ENCODE measurements around the gene C1orf105. TPM values are rescaled to one million over a fixed set of nuclear protein-coding genes. Genes with fewer than 3 reads are reported as not detected.

Gene C1orf105
- total and polyA plus RNA-seq, 10 of the 15 experiments (the other 5 are each of a cell fraction or from before 2014, with no cell fraction given): not detected

GRCh38 chr1:172377565-172377964 is 42.9 kb upstream of the C1orf105 start (continued):
- no peak for TF ChIP-seq CREB1 (IDR thresholded peaks at IDR 0.05; ENCODE audit: low read depth)
- no peak for TF ChIP-seq HCFC1 (IDR thresholded peaks at IDR 0.05; ENCODE audit: low read length)
- TF ChIP-seq BACH1 (IDR thresholded peaks at IDR 0.05; ENCODE audit: borderline replicate concordance): no peak
- no peak for TF ChIP-seq TCF12 (IDR thresholded peaks at IDR 0.05; ENCODE audit: low read depth, low read length)
- TF ChIP-seq SRF (IDR thresholded peaks at IDR 0.05; ENCODE audit: low read depth in 2 of 2, low read length in 2 of 2): no peak
- TF ChIP-seq RAD21 (IDR thresholded peaks at IDR 0.05; ENCODE audit: insufficient read depth, low read depth, low read length): no peak
- TF ChIP-seq MYC (IDR thresholded peaks at IDR 0.05; ENCODE audit: insufficient read depth, insufficient read length, insufficient replicate concordance, low read length, severe bottlenecking): no peak
- TF ChIP-seq MTA2 (IDR thresholded peaks at IDR 0.05; ENCODE audit: low read depth): no peak

DNA sequence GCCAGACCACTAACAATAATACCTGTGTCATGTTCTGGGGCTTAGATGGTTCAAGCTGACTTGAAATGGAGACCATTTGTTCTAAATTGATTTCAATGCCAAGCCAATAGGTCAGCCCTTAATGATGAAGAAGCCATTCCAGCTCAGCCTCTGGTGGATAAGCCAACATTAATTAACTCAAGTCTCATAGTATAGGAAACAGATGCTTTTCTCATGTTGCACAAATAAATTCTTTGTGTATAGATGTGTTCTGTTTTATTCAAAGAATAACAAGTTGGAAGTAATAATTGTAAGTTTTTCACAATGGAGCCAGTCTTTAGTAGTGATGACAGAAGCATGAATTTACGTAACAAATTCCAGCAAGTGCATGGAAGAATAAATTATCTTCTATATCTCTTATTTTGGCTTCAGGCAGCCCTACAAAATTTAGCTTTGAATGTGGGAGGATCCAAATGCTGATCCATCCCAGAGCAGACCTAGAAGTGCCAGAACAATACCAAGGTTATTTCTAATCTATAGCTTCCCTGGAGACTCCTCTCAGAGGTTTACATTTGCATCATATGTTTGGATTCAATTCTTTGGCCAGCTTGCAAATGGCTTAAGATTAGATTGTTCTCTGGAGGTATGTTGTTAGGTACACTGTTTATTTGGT is 42.2 kb upstream of the C1orf105 start:
- H3K9ac ChIP-seq (ENCODE audit: control insufficient read depth, insufficient read depth, low read length): no peak overlapping the region
- ChIA-PET POLR2A (interaction anchor here (0.5 to 2.2 kb wide), 5 partner anchors 16 to 31 kb away, joined by 3 to 7 read pairs (median 4); no protein-coding TSS in a partner anchor), CTCF (interaction anchor here (1.1 to 7.0 kb wide), 8 partner anchors 12 to 39 kb away, joined by 3 to 64 read pairs (median 6); no protein-coding TSS in a partner anchor), RAD21 (ENCODE audit: unreplicated experiment) (interaction anchor here (1.0 to 7.5 kb wide), 8 partner anchors 11 to 286 kb away, joined by 3 to 90 read pairs (median 5); no protein-coding TSS in a partner anchor), SMC1A (ENCODE audit: uncharacterized antibody, unreplicated experiment) (interaction anchor here (1.1 to 16.9 kb wide), 5 partner anchors 12 to 170 kb away, joined by 3 to 345 read pairs (median 222); no protein-coding TSS in a partner anchor)
- H3K36me3 ChIP-seq (ENCODE audit: control insufficient read depth in 2 of 2, insufficient read depth in 2 of 2, low read length in 1 of 2): no peaks in the 10 kb centered on the region
- WGBS (ENCODE audit: insufficient coverage, insufficient replicate concordance, low lambda C conversion rate, missing lambda C conversion rate): 75% methylated on average over 1 of the region's 1 CpG
- no peak overlapping the region for H2AFZ ChIP-seq (ENCODE audit: control insufficient read depth, low read depth, low read length)
- ATAC-seq: no peak
- no peak for FAIRE-seq
- no peaks in the 10 kb centered on the region for H3K27me3 ChIP-seq (replicated peaks in 1 of 2; ENCODE audit: control insufficient read depth in 2 of 2, insufficient read depth in 2 of 2, low read length in 1 of 2)
- intact Hi-C loops (cut with micrococcal nuclease; ENCODE audit: unreplicated experiment) (no loop called here), in situ Hi-C loops (cut with MboI) (no loop called here)
- H3K4me1 ChIP-seq (ENCODE audit: control insufficient read depth, insufficient read depth, low read length): peaks cover 17% of the 10 kb centered on the region
- no peaks in the 10 kb centered on the region for H3K79me2 ChIP-seq (ENCODE audit: control insufficient read depth, insufficient read depth, low read length)
- DNase-seq (ENCODE audit: low read depth, low spot score): no peak
- H3K4me2 ChIP-seq (ENCODE audit: control insufficient read depth, insufficient read depth): no peak overlapping the region
- BruUV-seq (replicated peaks): no TSS peak
- no peaks in the 10 kb centered on the region for H4K20me1 ChIP-seq (ENCODE audit: control insufficient read depth, insufficient read depth)
- H3K27ac ChIP-seq (ENCODE audit: control insufficient read depth, insufficient read depth): no peak overlapping the region
- peaks cover 4% of the 10 kb centered on the region; the same call in 1 of the 3 replicates for H3K9me3 ChIP-seq (replicated peaks; ENCODE audit: control insufficient read depth, insufficient read depth, low read length)
- no peak overlapping the region for H3K4me3 ChIP-seq
- TF ChIP-seq HCFC1 (IDR thresholded peaks at IDR 0.05; ENCODE audit: low read length): no peak
- no peak for TF ChIP-seq IKZF2 (IDR thresholded peaks at IDR 0.05)
- TF ChIP-seq PAX8 (IDR thresholded peaks at IDR 0.05): no peak
- TF ChIP-seq, protein P1, sequence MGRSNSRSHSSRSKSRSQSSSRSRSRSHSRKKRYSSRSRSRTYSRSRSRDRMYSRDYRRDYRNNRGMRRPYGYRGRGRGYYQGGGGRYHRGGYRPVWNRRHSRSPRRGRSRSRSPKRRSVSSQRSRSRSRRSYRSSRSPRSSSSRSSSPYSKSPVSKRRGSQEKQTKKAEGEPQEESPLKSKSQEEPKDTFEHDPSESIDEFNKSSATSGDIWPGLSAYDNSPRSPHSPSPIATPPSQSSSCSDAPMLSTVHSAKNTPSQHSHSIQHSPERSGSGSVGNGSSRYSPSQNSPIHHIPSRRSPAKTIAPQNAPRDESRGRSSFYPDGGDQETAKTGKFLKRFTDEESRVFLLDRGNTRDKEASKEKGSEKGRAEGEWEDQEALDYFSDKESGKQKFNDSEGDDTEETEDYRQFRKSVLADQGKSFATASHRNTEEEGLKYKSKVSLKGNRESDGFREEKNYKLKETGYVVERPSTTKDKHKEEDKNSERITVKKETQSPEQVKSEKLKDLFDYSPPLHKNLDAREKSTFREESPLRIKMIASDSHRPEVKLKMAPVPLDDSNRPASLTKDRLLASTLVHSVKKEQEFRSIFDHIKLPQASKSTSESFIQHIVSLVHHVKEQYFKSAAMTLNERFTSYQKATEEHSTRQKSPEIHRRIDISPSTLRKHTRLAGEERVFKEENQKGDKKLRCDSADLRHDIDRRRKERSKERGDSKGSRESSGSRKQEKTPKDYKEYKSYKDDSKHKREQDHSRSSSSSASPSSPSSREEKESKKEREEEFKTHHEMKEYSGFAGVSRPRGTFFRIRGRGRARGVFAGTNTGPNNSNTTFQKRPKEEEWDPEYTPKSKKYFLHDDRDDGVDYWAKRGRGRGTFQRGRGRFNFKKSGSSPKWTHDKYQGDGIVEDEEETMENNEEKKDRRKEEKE (IDR thresholded peaks at IDR 0.05): no peak
- no peak for TF ChIP-seq TCF7 (IDR thresholded peaks at IDR 0.05; ENCODE audit: borderline replicate concordance)
- no peak for TF ChIP-seq NRF1 (conservative IDR thresholded peaks at IDR 0.05; ENCODE audit: low read depth, low read length)
- no peak for TF ChIP-seq ZBTB40 (IDR thresholded peaks at IDR 0.05; ENCODE audit: borderline replicate concordance)
- no peak for TF ChIP-seq ESRRA (IDR thresholded peaks at IDR 0.05; ENCODE audit: low read length)

All from GM12878 (cell line).